NCI-H82 (cell line): Measurements from ENCODE around the gene OR2A42.
"Not testable (repeated sequence)": the region's sequence is repeated elsewhere in the genome, so short reads cannot be mapped to it uniquely, and the experiment has no call there.

Experiments used
- DNase-seq: peaks from one replicate; lab custom pipeline; 2025; lab: John Stamatoyannopoulos, UW

Gene OR2A42

GRCh38 chr7:144223675-144224074 is 15.7 kb downstream of the OR2A42 start:
- DNase-seq = not testable (repeated sequence)

GRCh38 chr7:144220531-144220930 is 18.9 kb downstream of the OR2A42 start:
- DNase-seq = not testable (repeated sequence)

GRCh38 chr7:144219149-144219548 is 20.3 kb downstream of the OR2A42 start:
- DNase-seq = not testable (repeated sequence)

GRCh38 chr7:144218581-144218980 is 20.8 kb downstream of the OR2A42 start:
- not testable (repeated sequence) for DNase-seq

- DNase-seq = not testable (repeated sequence)
Measured at GRCh38 chr7:144217200-144217599, 22.2 kb downstream of the OR2A42 start.

- DNase-seq = not testable (repeated sequence)
Measured at GRCh38 chr7:144205306-144205705, 34.1 kb downstream of the OR2A42 start.

- DNase-seq = not testable (repeated sequence)
Measured at GRCh38 chr7:144203086-144203485, 36.3 kb downstream of the OR2A42 start.

GRCh38 chr7:144201978-144202377 is 37.4 kb downstream of the OR2A42 start:
- DNase-seq = not testable (repeated sequence)

- DNase-seq = not testable (repeated sequence)
Measured at GRCh38 chr7:144198934-144199333, 40.5 kb downstream of the OR2A42 start.

GRCh38 chr7:144195212-144195872 is 44.1 kb downstream of the OR2A42 start, which contains the start of gene ARHGEF35:
Gene ARHGEF35 (minus strand): TSS chr7:144195833. CDS start chr7:144188383, 7,450 bp downstream.
- not testable (repeated sequence) for DNase-seq

- not testable (repeated sequence) for DNase-seq
Measured at GRCh38 chr7:144194453-144194852, 45.0 kb downstream of the OR2A42 start.

GRCh38 chr7:144193782-144194181 is 45.6 kb downstream of the OR2A42 start:
- DNase-seq = not testable (repeated sequence)

- not testable (repeated sequence) for DNase-seq
Measured at GRCh38 chr7:144188578-144189171, 50.7 kb downstream of the OR2A42 start.

GRCh38 chr7:144187848-144188247 is 51.6 kb downstream of the OR2A42 start:
- not testable (repeated sequence) for DNase-seq

GRCh38 chr7:144183166-144183565 is 56.2 kb downstream of the OR2A42 start, which contains the start of gene CTAGE4:
Gene CTAGE4 (plus strand): TSS chr7:144183466. CDS start chr7:144183504, 38 bp downstream.
- DNase-seq = not testable (repeated sequence)

GRCh38 chr7:144179165-144179479 is 60.3 kb downstream of the OR2A42 start:
- DNase-seq = not testable (repeated sequence)

- DNase-seq = peak; percentile 35
Measured at GRCh38 chr7:144178380-144179164, 60.8 kb downstream of the OR2A42 start.
